ENCODE measurements around the gene INTS1. TPM values are rescaled to one million over a fixed set of nuclear protein-coding genes. Genes with fewer than 3 reads are reported as not detected.

Gene INTS1
- total RNA-seq, 1 donor from 2014 or later = 21.1 TPM

DNA sequence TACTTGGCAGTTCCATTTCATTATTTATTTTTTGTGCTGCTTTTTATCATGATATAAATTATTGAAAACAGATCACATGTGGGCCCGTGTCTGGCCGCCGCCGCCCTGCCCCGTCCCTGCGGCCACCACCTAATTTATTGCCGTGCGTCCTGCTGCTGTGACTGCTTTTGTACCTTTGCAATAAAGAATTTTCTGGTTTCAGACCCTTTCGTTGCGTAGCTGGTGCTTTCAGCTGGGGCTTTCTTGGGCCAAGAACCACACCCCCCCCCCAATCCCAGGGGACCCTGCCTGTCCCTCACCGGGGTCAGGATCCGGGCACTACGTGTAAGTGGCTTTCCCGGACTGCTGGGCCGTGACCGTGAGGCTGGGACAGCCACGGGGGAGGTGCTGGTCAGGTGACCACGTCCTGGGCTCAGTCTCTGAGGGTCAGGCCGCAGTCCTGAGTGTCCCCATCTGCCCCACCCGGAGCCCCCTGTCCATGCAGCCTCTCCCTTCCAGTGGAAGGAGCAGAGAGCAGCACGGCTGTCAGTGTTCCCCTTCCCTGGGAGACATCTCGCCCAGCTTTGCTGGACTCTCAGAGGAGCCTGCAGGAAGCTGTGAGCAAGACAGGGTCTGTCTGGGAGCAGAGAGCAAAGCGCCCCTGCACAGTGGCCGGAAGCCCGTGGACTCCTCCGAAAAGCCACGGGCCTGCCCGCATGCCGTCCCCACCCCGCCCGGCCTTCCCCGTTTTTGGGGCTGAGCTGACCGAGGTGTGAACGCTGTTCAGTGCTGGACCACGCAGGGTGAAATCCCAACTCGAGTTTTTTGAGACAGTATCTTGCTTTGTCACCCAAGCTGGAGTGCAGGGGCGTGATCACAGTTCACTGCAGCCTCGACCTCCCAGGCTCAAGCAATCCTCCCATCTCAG, 38.9 kb upstream of the INTS1 start:
- no peak for DNase-seq

DNA sequence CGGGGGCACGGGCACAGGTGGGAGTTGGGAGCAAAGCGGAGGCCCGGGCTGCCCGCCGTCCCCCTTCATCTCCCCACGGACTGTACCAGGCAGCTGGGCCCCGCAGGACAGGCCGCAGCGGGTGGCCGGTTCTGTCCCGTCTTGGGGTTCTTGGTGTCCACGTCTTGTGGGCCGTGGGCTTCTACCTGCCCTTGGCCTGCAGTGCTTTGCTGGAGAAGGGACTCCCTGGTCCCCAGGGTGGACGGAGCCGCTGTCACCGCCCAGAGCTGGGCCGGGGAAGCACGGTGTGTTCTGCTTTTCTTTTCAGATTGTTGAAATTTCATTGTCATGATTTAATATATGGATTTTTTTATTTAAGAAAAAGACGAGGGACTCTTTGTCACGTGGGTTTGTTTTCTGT, 38.1 kb upstream of the INTS1 start:
- no peak for DNase-seq

DNA sequence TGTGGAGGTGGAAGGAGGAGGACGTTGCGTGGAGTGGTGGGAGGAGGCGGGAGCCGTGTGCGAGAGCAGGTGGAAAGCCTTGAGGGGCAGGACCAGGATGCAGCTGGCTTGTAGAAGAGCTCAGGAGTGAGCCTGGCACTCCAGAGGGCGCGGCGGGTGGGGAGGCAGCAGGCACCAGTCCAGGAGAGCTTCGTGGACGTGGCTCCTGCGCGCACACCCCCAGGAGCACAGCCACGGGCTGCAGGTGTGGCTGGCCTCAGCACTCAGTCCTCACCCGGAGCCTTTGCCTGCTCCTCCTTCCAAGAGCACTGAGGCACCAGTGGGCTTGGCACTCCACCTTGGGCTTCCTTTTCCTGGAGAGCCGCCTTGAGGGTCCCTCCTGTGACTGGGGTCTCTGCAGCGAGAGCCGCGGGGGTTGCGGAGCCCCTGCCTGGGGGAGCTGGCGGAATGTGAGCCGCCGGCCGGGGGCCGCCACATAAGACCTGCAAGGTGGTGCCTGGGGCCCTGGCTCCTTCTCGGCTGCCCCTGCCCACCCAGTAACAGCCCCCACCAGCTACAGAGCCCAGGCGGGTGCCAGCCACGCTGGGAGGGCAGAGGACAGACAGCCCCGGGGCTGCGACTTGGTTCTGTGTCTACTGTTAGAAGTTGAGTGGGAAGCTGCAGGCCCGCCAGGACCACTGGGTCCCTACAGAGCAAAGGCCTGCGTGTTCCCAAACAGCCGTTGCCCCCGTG, 37.4 kb upstream of the INTS1 start:
- DNase-seq = no peak

DNA sequence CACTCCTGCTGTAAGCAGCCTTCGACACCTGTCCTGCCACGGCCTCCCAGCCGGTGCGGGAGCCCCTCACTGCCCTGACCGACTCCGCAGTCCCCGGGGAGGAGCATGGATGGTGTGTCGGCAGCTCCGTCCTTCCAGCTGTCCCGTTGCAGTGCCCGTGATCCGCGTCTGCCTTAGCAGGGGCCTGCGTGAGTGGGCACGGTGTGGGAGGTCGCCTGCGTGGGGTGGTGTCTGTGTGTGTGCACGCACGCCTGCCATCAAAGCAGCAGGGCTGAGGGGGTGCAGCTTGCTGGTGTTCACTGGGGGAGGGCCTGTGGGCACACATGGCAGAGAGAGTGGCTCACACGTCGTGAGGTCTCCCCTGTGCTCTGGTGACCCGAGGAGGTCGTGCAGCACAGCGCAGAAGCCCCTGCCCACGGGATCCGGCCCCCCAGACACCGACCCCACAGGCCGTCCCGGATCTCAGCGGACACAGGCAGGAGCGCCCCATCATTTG, 36.6 kb upstream of the INTS1 start:
- DNase-seq = no peak

DNA sequence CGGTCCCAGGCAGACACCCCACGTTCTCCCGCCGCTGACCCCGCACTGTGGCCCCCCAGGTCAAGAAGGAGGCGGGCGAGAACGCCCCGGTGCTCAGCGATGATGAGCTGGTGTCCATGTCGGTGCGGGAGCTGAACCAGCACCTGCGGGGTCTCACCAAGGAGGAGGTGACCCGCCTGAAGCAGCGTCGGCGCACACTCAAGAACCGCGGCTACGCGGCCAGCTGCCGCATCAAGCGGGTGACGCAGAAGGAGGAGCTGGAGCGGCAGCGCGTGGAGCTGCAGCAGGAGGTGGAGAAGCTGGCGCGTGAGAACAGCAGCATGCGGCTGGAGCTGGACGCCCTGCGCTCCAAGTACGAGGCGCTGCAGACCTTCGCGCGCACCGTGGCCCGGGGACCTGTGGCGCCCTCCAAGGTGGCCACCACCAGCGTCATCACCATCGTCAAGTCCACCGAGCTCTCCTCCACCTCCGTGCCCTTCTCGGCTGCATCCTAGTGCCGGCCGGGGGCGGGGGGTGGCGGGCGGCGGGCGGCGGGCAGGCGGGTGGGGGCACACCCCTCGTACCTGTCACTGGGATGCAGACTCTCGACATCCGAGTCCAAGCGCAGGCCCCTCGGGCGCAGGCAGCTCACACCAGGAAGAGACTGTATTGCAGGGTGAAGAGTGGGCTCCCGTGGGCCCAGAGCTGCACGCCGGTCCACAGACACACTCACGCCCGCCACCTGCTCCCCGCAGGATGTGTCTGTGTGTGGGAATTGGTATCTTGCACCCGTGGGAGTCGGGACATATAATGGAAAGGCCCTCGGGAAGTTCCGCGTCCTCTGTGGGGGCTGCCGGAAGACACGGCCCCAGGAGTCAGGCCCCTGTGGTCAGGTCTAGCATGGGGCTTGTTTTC, 35.9 kb upstream of the INTS1 start:
- no peak for DNase-seq

DNA sequence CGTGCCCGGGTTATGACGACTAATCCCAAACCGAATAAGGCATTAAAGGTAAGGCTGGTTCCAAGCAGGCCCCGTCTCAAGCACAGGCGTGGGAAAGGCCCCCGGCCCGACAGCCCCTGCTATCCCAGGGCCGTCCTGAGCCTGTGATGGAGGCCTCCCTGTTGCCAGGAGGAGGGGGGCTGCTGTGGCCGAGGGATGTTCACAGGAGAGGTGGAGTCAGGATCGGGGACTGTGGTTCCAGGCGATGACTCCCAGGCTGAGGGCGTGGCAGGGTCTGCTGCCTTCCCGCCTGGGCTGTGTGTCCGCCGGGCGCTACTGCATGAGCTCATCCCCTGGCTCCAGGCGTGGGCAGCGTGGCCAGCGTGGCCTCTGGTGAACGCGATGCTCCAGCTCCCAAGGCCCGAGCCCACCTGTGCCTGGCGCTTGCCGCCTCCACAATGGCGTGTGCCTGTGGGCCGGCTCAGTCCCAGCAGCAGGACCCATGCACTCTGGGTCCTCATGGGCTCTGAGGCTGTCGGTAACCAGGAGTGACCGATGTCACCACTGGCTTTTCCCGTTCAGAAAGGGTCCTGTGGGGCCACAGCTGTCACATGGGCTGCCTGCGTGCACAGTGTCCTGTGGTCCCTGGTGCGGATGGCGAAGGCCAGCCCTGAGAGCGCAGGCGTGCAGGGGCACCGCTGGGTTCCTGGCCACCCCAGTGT, 35.1 kb upstream of the INTS1 start:
- no peak for DNase-seq

DNA sequence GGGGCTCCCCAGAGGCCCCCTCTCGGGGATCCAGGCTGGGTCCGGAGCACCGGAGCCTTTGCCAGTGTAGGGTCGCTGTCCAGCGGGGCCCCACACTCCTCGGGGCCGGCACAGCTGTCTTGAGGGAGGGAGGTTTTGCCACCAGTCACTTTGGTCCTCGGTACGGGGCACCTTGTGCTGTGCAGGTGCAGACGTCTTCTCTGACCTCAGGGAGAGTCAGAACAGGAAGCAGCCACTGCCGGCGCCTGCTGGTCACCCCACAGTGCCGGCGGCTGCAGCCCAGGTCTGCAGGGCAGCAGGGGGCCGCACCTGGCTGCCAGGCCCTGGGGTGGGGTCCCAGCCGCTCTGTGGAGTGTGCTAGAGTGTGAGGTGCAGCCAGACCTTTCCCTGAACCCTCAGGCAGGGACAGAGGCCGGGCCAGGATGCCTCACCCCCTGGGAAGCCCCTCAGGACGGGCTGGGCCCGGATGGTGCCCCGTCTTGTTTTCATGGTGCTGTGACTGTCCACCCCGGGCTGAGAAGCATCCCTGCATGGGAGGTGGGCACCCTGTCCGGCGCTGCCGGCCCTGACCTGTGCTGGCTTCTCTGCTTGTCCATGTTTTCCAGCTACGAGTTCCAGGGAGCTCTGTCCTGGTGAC, 34.5 kb upstream of the INTS1 start:
- DNase-seq = no peak

DNA sequence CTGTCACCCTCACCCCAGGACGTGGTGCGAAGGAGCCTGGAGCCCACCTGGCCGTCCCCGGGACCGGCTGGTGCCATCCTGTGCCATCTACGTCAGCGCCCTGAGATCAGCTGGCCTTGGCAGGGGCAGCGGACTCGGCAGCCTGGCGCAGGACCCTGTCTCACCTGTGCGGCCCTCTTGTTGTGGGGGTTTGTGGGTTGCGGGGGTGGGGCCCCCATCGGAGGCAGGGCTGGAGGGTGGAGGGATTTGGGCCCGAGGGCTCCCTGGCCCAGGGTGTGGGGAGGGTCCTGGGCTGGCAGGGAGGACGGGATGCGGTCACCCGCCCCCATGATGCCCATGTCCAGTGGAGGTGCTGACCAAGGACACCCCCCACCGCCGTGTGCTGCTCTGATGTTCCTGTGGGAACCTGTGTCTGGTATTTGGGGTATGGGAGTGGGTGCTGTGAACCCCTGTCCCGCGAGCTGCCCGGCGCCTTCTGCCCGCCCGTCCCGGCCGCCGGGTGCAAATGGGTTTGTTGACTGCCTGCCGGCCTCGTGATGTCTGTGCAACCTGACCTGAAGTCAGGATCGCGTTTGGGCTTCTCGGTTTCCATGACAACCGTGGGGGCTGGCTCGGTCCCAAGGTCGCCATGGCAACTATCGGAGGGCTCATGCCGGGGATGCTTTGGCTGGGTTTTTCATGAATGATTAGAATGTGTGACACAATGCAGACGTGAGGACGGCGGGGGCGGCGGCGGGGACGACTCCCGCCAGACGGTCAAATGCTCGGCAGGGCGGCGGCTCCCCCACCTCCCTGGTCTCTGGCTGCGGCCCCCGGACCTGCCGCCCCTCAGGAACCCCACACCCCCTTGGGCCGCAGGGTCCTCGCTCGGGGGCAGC, 33.6 kb upstream of the INTS1 start:
- DNase-seq = peak; percentile 48

DNA sequence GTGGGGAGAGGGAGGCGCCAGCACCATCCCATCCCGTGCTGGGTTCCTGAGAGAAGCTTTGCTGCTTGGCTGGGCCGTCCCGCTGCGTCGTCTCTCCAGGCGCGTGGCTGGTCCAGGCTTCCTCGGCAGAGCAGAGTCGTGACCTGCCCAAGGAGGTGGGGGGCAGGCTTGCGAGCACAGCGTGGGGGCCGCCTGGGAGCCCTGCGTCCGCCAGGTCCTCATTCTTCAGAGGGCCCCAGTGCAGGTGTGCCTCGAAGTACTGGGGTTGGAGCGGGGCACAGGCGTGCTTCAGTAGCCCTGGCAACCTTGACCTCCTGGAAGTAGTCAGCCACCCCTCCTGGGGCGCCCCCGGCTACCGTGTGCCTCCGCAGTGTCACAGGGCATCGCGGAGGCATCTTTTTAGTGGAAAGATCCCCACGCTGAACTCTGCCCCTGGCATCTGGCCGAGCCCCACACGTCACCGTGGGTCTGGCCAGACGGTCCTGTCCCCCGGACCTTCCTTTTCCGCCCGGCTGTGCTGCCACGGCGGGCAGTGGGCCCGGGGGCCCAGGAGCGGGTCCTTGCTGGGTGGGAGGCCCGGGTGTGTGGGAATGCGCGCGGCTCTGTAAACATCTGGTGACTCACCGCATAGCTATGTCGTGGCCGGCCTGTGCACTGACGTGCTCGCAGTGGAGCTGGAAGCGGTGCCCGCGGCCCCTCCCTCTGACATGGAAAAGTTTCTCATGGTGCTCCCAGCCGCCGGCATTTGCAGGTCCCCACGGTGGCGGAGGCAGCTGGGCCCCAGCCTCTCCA, 32.8 kb upstream of the INTS1 start:
- DNase-seq = peak; percentile 96

DNA sequence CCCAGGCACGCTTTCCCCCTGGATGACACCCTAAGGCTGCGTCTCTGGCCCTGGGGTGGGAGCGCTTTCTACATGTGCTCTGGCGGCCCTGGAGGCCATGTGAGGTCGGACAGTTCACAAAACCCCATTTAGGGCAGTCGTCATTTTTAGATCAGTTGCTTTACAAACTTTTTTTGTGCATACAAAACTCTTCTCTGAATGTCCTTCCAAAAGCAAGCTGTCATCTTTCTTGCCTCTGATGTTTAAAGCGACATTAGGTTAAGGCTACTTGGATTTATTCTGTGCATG, 32.2 kb upstream of the INTS1 start:
- no peak for DNase-seq

DNA sequence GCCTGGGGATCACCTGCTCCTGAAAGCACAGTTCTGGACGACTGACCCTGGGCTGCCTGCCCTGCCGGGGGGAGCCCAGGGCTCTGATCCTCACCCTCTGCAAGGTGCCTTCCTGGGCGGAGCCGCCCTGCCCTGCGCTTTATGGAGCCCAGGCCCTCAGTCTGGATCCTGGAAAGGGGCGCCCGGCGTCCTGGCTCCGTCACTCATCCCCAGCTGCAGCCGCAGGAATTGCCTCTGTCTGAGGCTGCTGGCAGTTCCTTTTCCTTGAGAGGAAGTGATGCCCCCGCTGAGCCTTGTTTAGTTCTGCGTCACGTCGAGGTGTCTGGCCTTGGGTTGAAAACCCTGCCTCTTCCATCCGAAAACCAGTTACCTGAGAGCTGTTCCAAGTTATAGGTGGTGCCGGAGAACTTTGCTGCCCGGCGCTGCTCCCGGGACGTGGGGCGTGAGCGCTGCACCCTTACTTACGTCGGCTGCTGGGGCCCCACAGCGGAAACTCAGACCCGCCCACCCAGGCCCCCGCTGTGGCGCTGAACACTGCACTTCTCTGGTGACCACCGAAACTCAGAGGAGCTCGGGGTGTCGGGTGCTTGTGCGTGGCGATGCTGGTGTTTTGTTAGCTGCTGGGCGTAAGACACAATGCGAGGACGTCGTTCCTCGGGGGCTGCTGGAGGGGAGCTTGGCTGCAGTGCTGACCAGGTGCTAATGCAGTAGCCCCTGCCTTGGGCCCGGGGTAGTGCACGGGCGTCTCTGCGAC, 31.7 kb upstream of the INTS1 start:
- no peak for DNase-seq

DNA sequence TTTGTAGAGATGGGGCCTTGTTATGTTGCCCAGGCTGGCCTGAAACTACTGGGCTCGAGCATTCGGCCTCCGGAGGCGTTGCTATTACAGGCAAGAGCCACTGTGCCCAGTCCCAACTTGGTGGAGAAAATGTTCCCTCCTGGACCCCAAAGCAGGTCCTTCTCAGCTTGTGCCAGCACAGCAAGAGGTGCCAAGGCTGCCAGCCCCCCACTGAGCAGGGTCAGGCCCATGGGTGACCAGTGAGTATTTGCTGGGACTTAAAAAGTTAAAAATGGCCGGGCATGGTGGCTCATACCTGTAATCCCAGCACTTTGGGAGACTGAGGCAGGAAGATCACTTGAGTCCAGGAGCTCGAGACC, 30.9 kb upstream of the INTS1 start:
- DNase-seq = no peak

DNA sequence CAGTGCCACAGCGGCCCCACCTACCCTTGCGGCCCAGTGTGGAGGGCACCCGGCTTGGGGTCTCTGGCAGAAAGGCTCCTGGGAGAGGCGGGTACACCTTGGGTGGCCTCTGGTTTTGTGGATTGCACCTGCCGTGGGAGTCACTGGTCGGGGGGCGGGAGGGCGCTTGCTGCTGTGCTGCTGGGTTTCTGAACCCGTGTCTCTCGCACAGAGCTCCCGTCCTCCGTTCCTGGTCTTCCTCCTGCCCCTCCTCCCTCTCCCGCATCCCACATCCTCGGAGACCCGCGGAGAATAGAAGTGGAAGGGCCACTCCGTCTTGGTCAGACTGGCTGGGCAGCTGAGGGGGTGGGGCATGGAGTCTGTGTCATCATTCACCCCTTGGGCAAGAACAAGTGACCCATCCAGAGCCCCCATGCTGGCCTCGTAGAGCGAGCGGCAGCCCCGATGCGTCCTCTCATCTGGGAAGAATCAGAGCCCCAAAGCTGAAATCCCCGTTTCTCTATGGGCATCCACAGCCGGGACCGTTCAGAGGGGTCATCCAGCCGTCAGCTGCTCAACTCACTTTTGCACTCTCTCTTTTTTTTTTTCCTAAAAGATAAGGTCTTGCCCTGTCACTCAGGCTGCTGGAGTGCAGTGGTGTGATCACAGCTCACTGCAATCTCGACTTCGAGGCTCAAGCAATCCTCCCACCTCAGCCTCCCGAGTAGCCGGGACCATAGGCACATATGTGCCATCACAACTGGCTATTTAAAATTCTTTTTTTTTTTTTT, 30.3 kb upstream of the INTS1 start:
- DNase-seq = no peak

DNA sequence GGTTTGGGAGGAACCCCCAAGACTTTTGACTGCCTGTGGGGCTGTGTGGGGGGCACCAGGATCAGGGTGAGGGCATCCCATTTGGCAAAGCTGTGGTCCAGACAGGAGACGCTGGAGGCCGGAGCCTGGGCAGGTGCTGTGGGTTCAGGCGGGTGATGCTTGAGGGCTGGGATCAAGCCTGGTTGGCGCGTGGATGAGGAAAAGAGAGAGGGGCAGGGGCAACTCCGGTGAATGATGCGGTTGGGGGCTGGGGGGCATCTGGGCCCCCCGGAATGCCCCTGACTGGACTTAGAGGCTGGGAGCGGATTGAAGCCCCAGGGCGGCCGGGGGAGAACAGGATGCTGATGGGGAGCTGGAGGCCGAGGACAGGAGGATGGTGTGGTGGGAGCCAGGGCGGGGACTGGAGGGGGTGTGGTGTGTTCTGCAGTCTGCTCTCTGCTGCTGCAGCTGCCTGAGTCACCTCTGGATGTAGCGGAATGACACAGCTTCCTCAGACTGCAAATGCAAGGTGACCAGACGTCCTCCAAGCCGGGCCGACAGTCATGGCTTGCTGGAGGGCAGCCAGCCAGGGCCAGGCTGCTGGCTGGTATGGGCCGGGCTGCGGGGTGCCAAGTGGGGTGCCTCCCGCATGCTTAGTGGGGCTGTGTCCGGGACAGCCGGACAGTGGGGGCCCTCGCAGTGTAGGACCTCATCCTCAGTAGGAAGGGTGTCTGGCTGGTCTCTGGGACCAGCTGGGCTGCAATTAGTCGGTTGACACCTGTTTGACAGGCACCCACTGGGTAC, 29.5 kb upstream of the INTS1 start:
- no peak for DNase-seq

DNA sequence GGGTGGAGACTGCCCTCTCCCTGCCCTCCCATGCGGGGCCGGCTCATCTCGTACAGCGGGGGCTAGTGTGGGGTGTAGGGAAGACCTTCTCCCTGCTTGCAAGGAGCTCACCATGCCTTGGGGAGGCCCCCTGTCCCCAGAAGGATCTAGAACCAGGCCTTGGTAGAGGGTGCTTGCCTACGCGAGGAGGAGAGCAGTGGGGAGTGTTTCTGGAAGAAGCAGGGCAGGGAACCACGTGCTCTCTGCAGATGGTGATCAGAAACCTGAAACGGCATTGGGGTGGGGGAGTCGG, 29.0 kb upstream of the INTS1 start:
- DNase-seq = no peak

DNA sequence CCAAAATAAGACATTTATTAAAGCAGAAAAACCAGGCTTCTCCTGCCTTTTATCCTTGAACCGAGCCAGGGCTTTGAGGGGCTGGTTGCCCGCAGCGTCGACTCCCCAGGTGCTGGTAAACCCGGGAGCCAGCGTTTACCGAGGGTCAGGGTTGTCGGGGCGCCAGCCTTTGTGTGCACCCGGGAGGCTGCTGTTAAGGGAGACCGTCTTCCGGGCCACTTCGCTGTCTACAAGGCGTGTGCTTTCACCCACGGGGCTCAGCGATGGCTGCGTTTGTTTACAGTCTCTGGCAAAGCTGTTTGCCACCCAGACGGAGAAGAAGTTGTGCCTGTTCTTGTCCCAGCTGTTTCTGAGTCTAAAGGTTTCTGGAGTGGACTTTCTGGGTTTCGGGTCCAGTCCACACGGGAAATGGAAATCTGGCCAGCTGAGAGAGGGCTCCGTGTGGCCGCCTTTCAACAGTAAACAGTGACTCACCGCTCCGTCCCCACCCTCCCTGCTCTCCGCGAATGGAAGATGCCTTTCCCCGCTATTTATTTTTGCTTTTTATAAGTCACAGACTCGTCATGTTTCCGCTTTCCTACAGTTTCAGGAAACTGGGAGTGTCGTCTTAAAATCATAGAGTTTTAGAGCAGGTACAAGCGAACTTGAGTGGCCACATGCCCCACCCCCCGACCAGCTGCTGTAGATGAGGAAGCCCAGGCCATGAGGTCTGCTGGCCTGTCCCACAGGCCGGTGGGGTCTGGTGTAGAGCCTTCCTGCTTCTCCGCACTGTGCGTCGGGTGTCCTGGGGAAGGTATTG, 28.5 kb upstream of the INTS1 start:
- DNase-seq = peak; percentile 35

DNA sequence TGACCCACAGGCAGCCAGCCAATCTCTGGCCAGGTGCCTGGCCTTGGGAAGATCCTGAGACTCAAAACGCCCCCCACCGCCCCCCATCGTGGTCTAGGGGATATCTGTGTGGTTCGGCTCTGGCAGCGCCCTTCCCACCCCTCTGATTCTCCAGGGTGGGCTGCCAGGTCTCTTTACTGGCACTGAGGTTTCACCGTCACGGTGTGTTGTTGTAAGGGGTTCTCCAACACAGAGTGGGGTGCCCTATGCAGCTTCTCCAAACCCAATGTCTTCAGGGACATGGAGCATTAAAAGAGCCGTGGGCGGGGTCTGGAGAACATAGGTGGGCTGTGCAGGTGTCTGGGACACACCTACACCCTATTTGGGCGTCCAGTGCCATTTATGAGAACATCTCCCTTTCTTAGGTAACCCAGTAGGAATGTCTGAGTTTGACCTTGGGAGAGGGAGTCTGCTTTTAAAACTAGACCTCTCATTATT, 27.8 kb upstream of the INTS1 start:
- DNase-seq = no peak

Measured in skin of body (tissue), 2 donors.